GM21423 (cell line): Measurements from ENCODE around the gene SLC38A7.
"Not testable (repeated sequence)": the region's sequence is repeated elsewhere in the genome, so short reads cannot be mapped to it uniquely, and the experiment has no call there.

Experiments used
- ATAC-seq: cut with Tn5 transposase; IDR thresholded peaks from one replicate; pipeline ENCODE4 v1.9.1; 2021; ENCODE audit warnings: mild to moderate bottlenecking, moderate library complexity; ENCODE audit not compliant: unreplicated experiment

The SLC38A7 gene

GRCh38 chr16:58679763-58680162 lies 4.8 kb downstream of the SLC38A7 start:
- no peak for ATAC-seq

- no peak for ATAC-seq
These were observed 5.9 kb downstream of the SLC38A7 start for GRCh38 chr16:58678716-58679115.

- ATAC-seq = no peak
These were observed 6.3 kb downstream of the SLC38A7 start for GRCh38 chr16:58678269-58678668.

GRCh38 chr16:58670946-58671583 lies 13.5 kb downstream of the SLC38A7 start:
- no peak for ATAC-seq

- ATAC-seq = no peak
These were observed 14.4 kb downstream of the SLC38A7 start for GRCh38 chr16:58670177-58670576.

GRCh38 chr16:58665200-58665599 lies 19.4 kb downstream of the SLC38A7 start:
- ATAC-seq = no peak

GRCh38 chr16:58661199-58661830 lies 23.3 kb downstream of the SLC38A7 start:
- no peak for ATAC-seq

- not testable (repeated sequence) for ATAC-seq
These were observed 24.7 kb downstream of the SLC38A7 start for GRCh38 chr16:58659911-58660310.

GRCh38 chr16:58658796-58659211 lies 25.8 kb downstream of the SLC38A7 start:
- ATAC-seq = no peak

GRCh38 chr16:58656899-58657298 lies 27.7 kb downstream of the SLC38A7 start:
- ATAC-seq = no peak

- no peak for ATAC-seq
These were observed 29.4 kb downstream of the SLC38A7 start for GRCh38 chr16:58655215-58655596.

GRCh38 chr16:58654560-58655214 lies 29.9 kb downstream of the SLC38A7 start:
- no peak for ATAC-seq

- ATAC-seq = no peak
These were observed 31.8 kb downstream of the SLC38A7 start for GRCh38 chr16:58652741-58653140.

GRCh38 chr16:58651965-58652348 lies 32.6 kb downstream of the SLC38A7 start:
- no peak for ATAC-seq

- no peak for ATAC-seq
These were observed 34.9 kb downstream of the SLC38A7 start for GRCh38 chr16:58649707-58650106.

GRCh38 chr16:58647107-58647506 lies 37.5 kb downstream of the SLC38A7 start:
- no peak for ATAC-seq

GRCh38 chr16:58644765-58645487 lies 39.6 kb downstream of the SLC38A7 start:
- ATAC-seq = no peak

- ATAC-seq = no peak
These were observed 40.5 kb downstream of the SLC38A7 start for GRCh38 chr16:58644108-58644507.

- ATAC-seq = no peak
These were observed 43.6 kb downstream of the SLC38A7 start for GRCh38 chr16:58640949-58641348.

GRCh38 chr16:58639836-58640235 lies 44.7 kb downstream of the SLC38A7 start:
- ATAC-seq = no peak

- ATAC-seq = no peak
These were observed 45.3 kb downstream of the SLC38A7 start for GRCh38 chr16:58639230-58639629.
